H1 (cell line): ENCODE data around the gene SPOUT1. TPM values are rescaled to one million over a fixed set of nuclear protein-coding genes. Genes with fewer than 3 reads are reported as not detected.

Source experiments
- CTCF ChIA-PET: fragments of 300-600 bp; sonication (Branson Sonifier 250); formaldehyde crosslinking; loops from one replicate; lab custom pipeline; 2021; ENCODE audit not compliant: partially characterized antibody; lab: Charles Lee
- POLR2A ChIA-PET: fragments of 300-600 bp; sonication (Branson Sonifier 250); formaldehyde crosslinking; loops from one replicate; lab custom pipeline; 2021; ENCODE audit warnings: inconsistent platforms; ENCODE audit not compliant: partially characterized antibody; lab: Charles Lee
- DNase-seq, 2 experiments: peaks; one replicate each; pipeline versions ENCODE4 v3.0.0 to v3.0.0-alpha.2; 2010 to 2022; ENCODE audit warnings: low spot score in 2 of 2, low read depth in 1 of 2, mixed read lengths in 1 of 2
- FAIRE-seq: peaks from 2 replicates; lab custom pipeline; 2011; peaks lifted over from hg19 to GRCh38; lab: Jason Lieb, UNC
- H2AFZ ChIP-seq: 2 replicates; pipeline ENCODE4 v1.8.1; 2012; ENCODE audit warnings: low read length, inconsistent platforms
- H2AK5ac ChIP-seq: 2 replicates; pipeline ENCODE4 v1.6.1; 2013; ENCODE audit warnings: low read depth, low read length
- H2BK120ac ChIP-seq: replicated peaks from 2 replicates; pipeline ENCODE3; 2013; ENCODE audit warnings: low read depth, low read length, inconsistent platforms
- H2BK12ac ChIP-seq: 2 replicates; pipeline ENCODE4 v1.6.1; 2013; ENCODE audit warnings: low read depth, low read length
- H2BK15ac ChIP-seq: 2 replicates; pipeline ENCODE4 v1.6.1; 2013; ENCODE audit warnings: low read length
- H2BK20ac ChIP-seq: 2 replicates; pipeline ENCODE4 v1.6.1; 2013; ENCODE audit warnings: low read length
- H2BK5ac ChIP-seq: 2 replicates; pipeline ENCODE4 v1.6.1; 2013; ENCODE audit warnings: low read depth, low read length
- H3K14ac ChIP-seq: 2 replicates; pipeline ENCODE4 v1.6.1; 2013; ENCODE audit warnings: inconsistent platforms; ENCODE audit not compliant: insufficient read length
- H3K18ac ChIP-seq: 2 replicates; pipeline ENCODE4 v1.6.1; 2013; ENCODE audit warnings: low read length; ENCODE audit errors: extremely low read depth
- H3K23ac ChIP-seq: 2 replicates; pipeline ENCODE4 v1.6.1; 2013; ENCODE audit warnings: inconsistent platforms; ENCODE audit not compliant: insufficient read length
- H3K23me2 ChIP-seq: 2 replicates; pipeline ENCODE4 v1.6.1; 2013; ENCODE audit warnings: low read depth, low read length
- H3K27ac ChIP-seq: 2 replicates; pipeline ENCODE4 v1.6.1; 2011; ENCODE audit warnings: low read depth, low read length, inconsistent platforms
- H3K27me3 ChIP-seq, 4 experiments: replicated peaks in 1 of 4; 1 replicate in 1 of 4; 2 replicates in 3 of 4; pipeline versions ENCODE4 v1.6.1 to v1.8.1; 2011 to 2013; ENCODE audit warnings: low read length in 3 of 4, mild to moderate bottlenecking in 3 of 4, inconsistent platforms in 2 of 4, mixed read lengths in 2 of 4, moderate library complexity in 1 of 4; ENCODE audit not compliant: control insufficient read depth in 3 of 4, insufficient read depth in 3 of 4; ENCODE audit errors: extremely low read depth in 1 of 4
- H3K36me3 ChIP-seq, 4 experiments: 2 replicates each; pipeline versions ENCODE4 v1.6.1 to v1.8.1; 2011 to 2013; ENCODE audit warnings: mild to moderate bottlenecking in 4 of 4, low read length in 3 of 4, moderate library complexity in 2 of 4, control low read depth in 1 of 4, inconsistent platforms in 1 of 4; ENCODE audit not compliant: insufficient read depth in 4 of 4, control insufficient read depth in 2 of 4
- H3K4ac ChIP-seq: replicated peaks from 2 replicates; pipeline ENCODE3; 2013; ENCODE audit warnings: low read length, low read depth, mixed read lengths, inconsistent platforms; ENCODE audit not compliant: insufficient read length
- H3K4me1 ChIP-seq, 4 experiments: replicated peaks in 1 of 4; 1 replicate in 1 of 4; 2 replicates in 3 of 4; pipeline versions ENCODE4 v1.6.1 to v1.8.1; 2011 to 2013; ENCODE audit warnings: low read length in 3 of 4, inconsistent platforms in 2 of 4, mixed read lengths in 1 of 4; ENCODE audit not compliant: insufficient read depth in 4 of 4, control insufficient read depth in 3 of 4
- H3K4me2 ChIP-seq, 2 experiments: 2 replicates each; pipeline versions ENCODE4 v1.6.1 to v1.8.1; 2011 to 2013; ENCODE audit warnings: low read depth in 2 of 2, low read length in 2 of 2, control low read depth in 1 of 2, inconsistent platforms in 1 of 2, mild to moderate bottlenecking in 1 of 2; ENCODE audit not compliant: insufficient read depth in 1 of 2
- H3K4me3 ChIP-seq, 4 experiments: fragments of 200-600, 300-600 bp in 1 of 4; sonication (generic), shearing (Covaris generic), sonication (Bioruptor Twin) in 1 of 4; 2 replicates each; pipeline versions ENCODE4 v1.5.1 to v1.8.1; 2011 to 2016; ENCODE audit warnings: low read length in 4 of 4, low read depth in 3 of 4, control low read depth in 2 of 4, inconsistent platforms in 2 of 4, mild to moderate bottlenecking in 2 of 4, mixed read lengths in 1 of 4, moderate library complexity in 1 of 4; ENCODE audit not compliant: insufficient read depth in 2 of 4; ENCODE audit errors: extremely low read depth in 1 of 4
- H3K56ac ChIP-seq: replicated peaks from 2 replicates; pipeline ENCODE3; 2013; ENCODE audit warnings: low read depth, mild to moderate bottlenecking, mixed read lengths, low read length, inconsistent platforms; ENCODE audit not compliant: insufficient read length
- H3K79me1 ChIP-seq: 2 replicates; pipeline ENCODE4 v1.6.1; 2013; ENCODE audit warnings: low read depth, low read length, control low read depth
- H3K79me2 ChIP-seq, 2 experiments: 2 replicates each; pipeline versions ENCODE4 v1.6.1 to v1.8.1; 2012 to 2013; ENCODE audit warnings: low read length in 2 of 2, mild to moderate bottlenecking in 2 of 2, inconsistent platforms in 1 of 2; ENCODE audit not compliant: insufficient read depth in 2 of 2, control insufficient read depth in 1 of 2
- H3K9ac ChIP-seq, 4 experiments: replicated peaks in 1 of 4; 1 replicate in 1 of 4; 2 replicates in 3 of 4; pipeline versions ENCODE4 v1.6.1 to v1.8.1; 2011 to 2013; ENCODE audit warnings: low read depth in 3 of 4, low read length in 3 of 4, control low read depth in 2 of 4, mild to moderate bottlenecking in 2 of 4, moderate library complexity in 2 of 4, inconsistent platforms in 1 of 4; ENCODE audit errors: extremely low read depth in 1 of 4
- H3K9me3 ChIP-seq, 2 experiments: 2 replicates each; pipeline versions ENCODE4 v1.6.1 to v1.8.1; 2012 to 2013; ENCODE audit warnings: mild to moderate bottlenecking in 2 of 2, moderate library complexity in 2 of 2, control low read depth in 1 of 2, inconsistent platforms in 1 of 2, low read depth in 1 of 2, low read length in 1 of 2, mixed read lengths in 1 of 2; ENCODE audit not compliant: insufficient read depth in 2 of 2
- H4K20me1 ChIP-seq, 2 experiments: replicated peaks in 1 of 2; 2 replicates each; pipeline versions ENCODE3 to v1.8.1; 2011 to 2013; ENCODE audit warnings: inconsistent platforms in 2 of 2, low read length in 2 of 2, mild to moderate bottlenecking in 1 of 2; ENCODE audit not compliant: insufficient read depth in 2 of 2, control insufficient read depth in 1 of 2
- H4K5ac ChIP-seq: 2 replicates; pipeline ENCODE4 v1.6.1; 2013; ENCODE audit warnings: low read length, low read depth, mixed read lengths, inconsistent platforms; ENCODE audit not compliant: insufficient read length
- H4K8ac ChIP-seq: 2 replicates; pipeline ENCODE4 v1.8.0; 2013; ENCODE audit warnings: mild to moderate bottlenecking, moderate library complexity, low read length, inconsistent platforms; ENCODE audit not compliant: insufficient read depth; ENCODE audit errors: extremely low read depth
- H4K91ac ChIP-seq: replicated peaks from 2 replicates; pipeline ENCODE3; 2013; ENCODE audit warnings: low read length, mixed read lengths, inconsistent platforms; ENCODE audit not compliant: insufficient read length
- HDAC6 ChIP-seq: IDR thresholded peaks from one replicate; pipeline ENCODE4 v1.7.1; 2012; ENCODE audit warnings: low read depth, mild to moderate bottlenecking, inconsistent platforms, low read length, moderate library complexity
- JUND ChIP-seq: IDR thresholded peaks from 2 replicates; pipeline ENCODE4 v1.6.1; 2011; ENCODE audit warnings: mild to moderate bottlenecking, improper control_type of control experiment, low read length
- KDM1A ChIP-seq: fragments of 200-600, 300-600 bp; sonication (generic); IDR thresholded peaks from 2 replicates; pipeline ENCODE4 v1.7.1; 2016; ENCODE audit warnings: mild to moderate bottlenecking, low read length, borderline replicate concordance
- SAP30 ChIP-seq: fragments of 300-600 bp; sonication (generic); IDR thresholded peaks from 2 replicates; pipeline ENCODE4 v1.7.1; 2012; ENCODE audit warnings: low read length, moderate library complexity, mild to moderate bottlenecking, inconsistent platforms; ENCODE audit not compliant: insufficient read depth, insufficient replicate concordance
- SRF ChIP-seq: IDR thresholded peaks from 2 replicates; pipeline ENCODE4 v1.6.1; 2011; ENCODE audit warnings: mild to moderate bottlenecking, low read depth, low read length, moderate library complexity
- TCF12 ChIP-seq: IDR thresholded peaks from 2 replicates; pipeline ENCODE4 v1.6.1; 2011; ENCODE audit warnings: low read depth, mild to moderate bottlenecking, low read length
- WGBS, 2 experiments: shearing (Covaris generic) in 1 of 2; methylation state at CpG; one replicate each; pipeline versions ENCODE4 v1.1.6 to v1.1.7; 2013 to 2015; ENCODE audit warnings: low lambda C conversion rate in 2 of 2, mixed read lengths in 2 of 2, inconsistent platforms in 1 of 2, low coverage in 1 of 2, missing lambda C conversion rate in 1 of 2; ENCODE audit not compliant: insufficient replicate concordance in 2 of 2, insufficient coverage in 1 of 2, insufficient read length in 1 of 2; ENCODE audit errors: extremely low coverage in 1 of 2, missing lambda C conversion rate in 1 of 2; 5-methylcytosine and 5-hydroxymethylcytosine counted together
- polyA plus RNA-seq, 7 experiments: library from polyadenylated mRNA; depleted of rRNA in 3 of 7; stranded (reverse) in 5 of 7; unstranded in 2 of 7; fragments of >200 nt in 5 of 7; fragments of 200-250 nt in 2 of 7; gene quantifications; 1 replicate in 5 of 7; 2 replicates in 1 of 7; 4 replicates in 1 of 7; pipeline versions ENCODE4 v1.2.1 to v1.2.3, GENCODE V29; 2011 to 2013; ENCODE audit warnings: missing spikeins in 2 of 7, mixed read lengths in 2 of 7
- total RNA-seq: library from RNA; stranded (reverse); fragmentation: NEBNext Ultra II Directional; extraction: Animal tissue kit (Norgen Biotek cat#: 25700); gene quantifications from 2 replicates; pipeline ENCODE4 v1.2.1, GENCODE V29; 2021
- TF ChIP-seq, protein P1 (sequence below): IDR thresholded peaks from 2 replicates; pipeline ENCODE4 v1.6.1; 2011; ENCODE audit warnings: low read length, improper control_type of control experiment
- TF ChIP-seq, protein P2 (sequence below): IDR thresholded peaks from 2 replicates; pipeline ENCODE4 v1.6.1; 2011; ENCODE audit warnings: low read depth, mild to moderate bottlenecking, low read length; ENCODE audit not compliant: insufficient read depth

SPOUT1 gene
- total and polyA plus RNA-seq, 2 of the 8 experiments (the other 6 are each of a cell fraction or from before 2014, with no cell fraction given): 69.2 to 77.8 TPM

GRCh38 chr9:128792978-128793686 lies 36.5 kb downstream of the SPOUT1 start:
- Histone ChIP-seq H2BK15ac (no peak overlapping the region), H3K79me1 (no peaks in the 10 kb centered on the region; the same call in 1 of the 2 replicates), H3K9ac (no peak overlapping the region), H2BK120ac (no peak overlapping the region), H3K23me2 (no peaks in the 10 kb centered on the region; the same call in 1 of the 2 replicates), H3K27ac (no peak overlapping the region), H2BK12ac (no peak overlapping the region), H3K4ac (no peak overlapping the region), H3K23ac (no peak overlapping the region), H3K9me3 (no peaks in the 10 kb centered on the region), H3K36me3 (peaks cover 6 to 16% (median 10%) of the 10 kb centered on the region in 4 experiments; a peak in 6 of 8 replicates), H3K27me3 (no peaks in the 10 kb centered on the region), H4K5ac (no peak overlapping the region), H3K4me2 (no peak overlapping the region), H3K56ac (no peak overlapping the region), H4K20me1 (peaks cover 0 to 1% of the 10 kb centered on the region in 2 experiments), H4K91ac (no peak overlapping the region), H3K4me3 (no peak overlapping the region), H4K8ac (no peak overlapping the region), H3K79me2 (peaks cover 0 to 1% of the 10 kb centered on the region in 2 experiments; a peak in 1 of 4 replicates), H3K18ac (no peak overlapping the region), H2BK20ac (no peak overlapping the region), H2AK5ac (no peak overlapping the region), H2BK5ac (no peak overlapping the region), H3K14ac (no peak overlapping the region), H3K4me1 (peaks cover 0 to under 1% (median 0%) of the 10 kb centered on the region in 4 experiments; a peak in 1 of 7 replicates), H2AFZ (no peak overlapping the region)
- ChIA-PET CTCF (interaction anchor here (0.6 to 2.2 kb wide), 6 partner anchors 21 to 833 kb away, joined by 3 to 6 read pairs (median 3); partner anchors contain the start of gene NTMT1), POLR2A (interaction anchor here (1.5 to 4.8 kb wide), 3 partner anchors 20 to 43 kb away, joined by 3 to 21 read pairs (median 3); partner anchors contain the start of gene ENDOG)
- DNase-seq: no peak
- 90% methylated on average over 8 of the region's 8 CpGs; no CpG with 5 or more reads in 1 of the 2 experiments for WGBS, 2 experiments
- no peak for FAIRE-seq
- TF ChIP-seq KDM1A: no peak
- no peak for TF ChIP-seq SAP30
- TF ChIP-seq HDAC6: no peak
- TF ChIP-seq, protein P1, sequence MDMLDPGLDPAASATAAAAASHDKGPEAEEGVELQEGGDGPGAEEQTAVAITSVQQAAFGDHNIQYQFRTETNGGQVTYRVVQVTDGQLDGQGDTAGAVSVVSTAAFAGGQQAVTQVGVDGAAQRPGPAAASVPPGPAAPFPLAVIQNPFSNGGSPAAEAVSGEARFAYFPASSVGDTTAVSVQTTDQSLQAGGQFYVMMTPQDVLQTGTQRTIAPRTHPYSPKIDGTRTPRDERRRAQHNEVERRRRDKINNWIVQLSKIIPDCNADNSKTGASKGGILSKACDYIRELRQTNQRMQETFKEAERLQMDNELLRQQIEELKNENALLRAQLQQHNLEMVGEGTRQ: no peak
- no peak for TF ChIP-seq SRF
- TF ChIP-seq, protein P2, sequence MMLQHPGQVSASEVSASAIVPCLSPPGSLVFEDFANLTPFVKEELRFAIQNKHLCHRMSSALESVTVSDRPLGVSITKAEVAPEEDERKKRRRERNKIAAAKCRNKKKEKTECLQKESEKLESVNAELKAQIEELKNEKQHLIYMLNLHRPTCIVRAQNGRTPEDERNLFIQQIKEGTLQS: no peak
- no peak for TF ChIP-seq JUND
- no peak for TF ChIP-seq TCF12
